Stimulated activated CD8-positive, alpha-beta memory T cell treated with anti-CD3 and anti-CD28 coated beads, Interleukin-4, amount 100 ng/mL, for 1 hour (primary cell): Measurements from ENCODE around the gene LHX8.

ENCODE experiments used
- DNase-seq, 2 donors: peaks; one replicate each; pipeline ENCODE4 v3.0.0-alpha.2; 2020; ENCODE audit warnings: low read depth in 2 of 2, low spot score in 1 of 2

Gene LHX8

DNA sequence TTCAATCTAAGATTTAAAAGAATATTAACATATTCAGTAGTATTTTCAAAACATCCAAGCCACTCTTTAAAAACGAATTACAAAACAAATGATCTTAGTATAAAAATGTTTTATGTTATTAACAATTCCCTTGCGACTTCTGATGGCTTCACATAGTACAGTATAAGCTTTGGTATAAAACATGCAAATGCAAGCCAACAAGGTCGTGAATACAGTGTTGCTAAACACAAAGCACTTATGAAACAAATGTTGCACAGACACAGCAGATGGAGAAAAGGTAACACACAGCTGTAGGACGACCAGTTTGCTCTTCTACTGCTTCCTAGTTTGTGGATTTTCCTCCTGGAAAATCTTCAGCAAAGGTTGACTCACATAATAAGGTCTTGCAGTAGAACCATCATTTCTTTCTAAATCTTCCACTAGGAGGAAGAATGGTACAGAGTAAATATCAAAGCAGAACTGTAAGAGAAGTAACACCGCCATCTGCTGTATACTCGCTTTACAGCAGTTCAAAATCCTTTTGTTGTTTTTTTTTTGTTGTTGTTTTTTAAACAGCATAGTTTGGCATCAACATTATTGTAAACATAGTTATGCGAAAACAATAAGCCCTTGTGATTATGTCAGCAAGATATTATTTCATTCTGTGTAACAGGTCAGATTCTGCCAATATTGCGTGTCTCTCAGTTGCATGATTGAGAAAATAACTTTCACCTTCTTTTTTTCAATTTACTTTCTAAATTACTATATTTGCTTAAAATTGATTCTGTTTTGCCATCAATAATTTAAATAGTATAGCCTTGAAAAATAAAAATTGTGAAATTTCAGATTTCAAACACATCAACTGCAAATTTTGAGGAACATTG, 69.5 kb downstream of the LHX8 start:
- DNase-seq = no peak

DNA sequence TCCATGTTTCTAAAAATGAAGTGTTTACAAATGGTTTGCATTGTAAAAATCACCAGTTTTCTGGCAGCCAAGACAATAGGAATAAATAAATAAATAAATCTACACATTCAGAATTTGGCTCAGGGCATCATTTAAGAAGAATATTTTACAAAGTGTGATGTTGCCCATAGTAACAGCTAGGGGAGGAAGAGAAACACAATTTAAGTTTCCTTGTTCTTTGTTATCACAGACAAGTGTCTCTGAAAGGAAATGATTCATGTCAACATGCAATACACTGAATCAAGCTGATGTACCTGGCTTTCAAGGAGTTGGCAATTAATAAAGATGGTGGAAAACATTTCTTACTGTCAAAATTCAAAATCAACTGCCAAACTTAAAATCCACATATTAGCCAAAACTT, 74.7 kb downstream of the LHX8 start:
- DNase-seq = no peak
